CD14-positive monocyte (primary cell): ENCODE data around the gene LRRN3. TPM values are rescaled to one million over a fixed set of nuclear protein-coding genes. Genes with fewer than 3 reads are reported as not detected.

Source experiments
- DNase-seq, 3 donors: peaks; one replicate each; pipeline ENCODE4 v3.0.0-alpha.2; 2011 to 2022
- H2AFZ ChIP-seq: 2 replicates; pipeline ENCODE4 v1.6.0; 2012; ENCODE audit warnings: mild to moderate bottlenecking, low read depth, low read length, inconsistent platforms; ENCODE audit not compliant: insufficient read depth, poor library complexity, severe bottlenecking
- H3K27ac ChIP-seq, 2 donors: 1 replicate in 1 of 2; 2 replicates in 1 of 2; pipeline ENCODE4 v1.5.1; 2012 to 2013; ENCODE audit warnings: low read length in 2 of 2, control low read depth in 1 of 2, inconsistent platforms in 1 of 2, low read depth in 1 of 2, mild to moderate bottlenecking in 1 of 2
- H3K27me3 ChIP-seq, 2 donors: one replicate each; pipeline versions ENCODE4 v1.6.0 to v1.6.1; 2011 to 2013; ENCODE audit warnings: low read length in 2 of 2; ENCODE audit not compliant: control insufficient read depth in 2 of 2, insufficient read depth in 2 of 2
- H3K36me3 ChIP-seq, 2 donors: replicated peaks in 1 of 2; 1 replicate in 1 of 2; 2 replicates in 1 of 2; pipeline versions ENCODE4 v1.5.1 to v1.6.1; 2012 to 2013; ENCODE audit warnings: low read length in 2 of 2, control low read depth in 1 of 2, inconsistent platforms in 1 of 2, mild to moderate bottlenecking in 1 of 2; ENCODE audit not compliant: insufficient read depth in 2 of 2, control insufficient read depth in 1 of 2
- H3K4me1 ChIP-seq, 2 donors: 1 replicate in 1 of 2; 2 replicates in 1 of 2; pipeline versions ENCODE4 v1.5.1 to v1.6.1; 2012 to 2013; ENCODE audit warnings: low read length in 2 of 2, control low read depth in 1 of 2, inconsistent platforms in 1 of 2, mild to moderate bottlenecking in 1 of 2, moderate library complexity in 1 of 2; ENCODE audit not compliant: insufficient read depth in 2 of 2, control insufficient read depth in 1 of 2
- H3K4me2 ChIP-seq: replicated peaks from 2 replicates; pipeline ENCODE3; 2012; ENCODE audit warnings: low read length, moderate library complexity, mild to moderate bottlenecking; ENCODE audit not compliant: poor library complexity, severe bottlenecking; ENCODE audit errors: extremely low read depth
- H3K4me3 ChIP-seq, 3 experiments: fragments of 200-600 bp in 1 of 3; sonication (generic) in 1 of 3; replicated peaks in 1 of 3; 1 replicate in 2 of 3; 2 replicates in 1 of 3; pipeline ENCODE4 v1.5.1; 2011 to 2013; ENCODE audit warnings: low read length in 3 of 3, mild to moderate bottlenecking in 3 of 3, control low read depth in 2 of 3, low read depth in 2 of 3, inconsistent platforms in 1 of 3, moderate library complexity in 1 of 3
- H3K79me2 ChIP-seq: 2 replicates; pipeline ENCODE4 v1.6.0; 2012; ENCODE audit warnings: mild to moderate bottlenecking, control low read depth, inconsistent platforms, low read length, moderate library complexity; ENCODE audit not compliant: insufficient read depth
- H3K9ac ChIP-seq: 2 replicates; pipeline ENCODE4 v1.6.0; 2017; ENCODE audit warnings: low read length, mild to moderate bottlenecking; ENCODE audit not compliant: insufficient read depth, poor library complexity, severe bottlenecking
- H3K9me3 ChIP-seq, 2 donors: replicated peaks in 1 of 2; 1 replicate in 1 of 2; 2 replicates in 1 of 2; pipeline versions ENCODE4 v1.5.1 to v1.6.1; 2012 to 2013; ENCODE audit warnings: low read length in 2 of 2, control low read depth in 1 of 2; ENCODE audit not compliant: control insufficient read depth in 1 of 2, insufficient read depth in 1 of 2
- H4K20me1 ChIP-seq: 2 replicates; pipeline ENCODE4 v1.6.0; 2012; ENCODE audit warnings: mild to moderate bottlenecking, low read length, control low read depth, moderate library complexity; ENCODE audit not compliant: insufficient read depth
- H3K27ac Mint-ChIP-seq, 7 donors: one replicate each; pipeline ENCODE4 v1.8.0; 2020; ENCODE audit warnings: mild to moderate bottlenecking in 7 of 7, mixed read lengths in 7 of 7, moderate library complexity in 6 of 7, inconsistent platforms in 2 of 7
- H3K27me3 Mint-ChIP-seq, 3 donors: one replicate each; pipeline ENCODE4 v1.8.0; 2021 to 2022; ENCODE audit warnings: low read depth in 3 of 3, mild to moderate bottlenecking in 3 of 3, mixed read lengths in 3 of 3, moderate library complexity in 3 of 3, inconsistent platforms in 1 of 3
- H3K36me3 Mint-ChIP-seq, 2 donors: one replicate each; pipeline ENCODE4 v1.8.0; 2020; ENCODE audit warnings: mixed read lengths in 2 of 2, inconsistent platforms in 1 of 2, mild to moderate bottlenecking in 1 of 2
- H3K4me1 Mint-ChIP-seq: one replicate; pipeline ENCODE4 v1.8.0; 2020; ENCODE audit warnings: mild to moderate bottlenecking, mixed read lengths
- H3K4me3 Mint-ChIP-seq, 2 donors: one replicate each; pipeline ENCODE4 v1.8.0; 2020; ENCODE audit warnings: mild to moderate bottlenecking in 2 of 2, mixed read lengths in 2 of 2, moderate library complexity in 1 of 2
- H3K9me3 Mint-ChIP-seq, 7 donors: one replicate each; pipeline ENCODE4 v1.8.0; 2020 to 2022; ENCODE audit warnings: mixed read lengths in 7 of 7, mild to moderate bottlenecking in 6 of 7, moderate library complexity in 6 of 7, inconsistent platforms in 2 of 7
- CTCF ChIP-seq: fragments of 200-600 bp; IDR thresholded peaks from one replicate; pipeline ENCODE4 v1.8.0; 2022; ENCODE audit warnings: antibody characterized with exemption, mild to moderate bottlenecking
- WGBS: methylation state at CpG from one replicate; pipeline ENCODE4 v1.1.5; 2013; ENCODE audit warnings: missing lambda C conversion rate; ENCODE audit not compliant: insufficient coverage; 5-methylcytosine and 5-hydroxymethylcytosine counted together
- intact Hi-C, 2 donors: fragments of 100-400 bp; cut with micrococcal nuclease; formaldehyde crosslinking; loops; one replicate each; pipeline versions ENCODE4 v1.15.0 to v1.15.1; 2023
- polyA plus RNA-seq, 3 donors: library from polyadenylated mRNA; depleted of rRNA in 1 of 3; unstranded in 2 of 3; stranded (reverse) in 1 of 3; fragments of 300-500 nt in 2 of 3; fragments of >200 nt in 1 of 3; fragmentation: Illumina TruSeq in 2 of 3; gene quantifications; 1 replicate in 2 of 3; 2 replicates in 1 of 3; pipeline ENCODE4 v1.2.3, GENCODE V29; 2012 to 2021

The LRRN3 gene
- polyA plus RNA-seq, 3 donors = 0.12 to 0.22 TPM; not detected in 1

- intact Hi-C loops = no loop called here
- H3K9me3 Mint-ChIP-seq = peaks cover 0 to 2% (median 0%) of the 10 kb centered on the region in 7 donors
- DNase-seq = no peak
- Histone ChIP-seq H3K4me2 (no peak overlapping the region), H3K79me2 (no peaks in the 10 kb centered on the region), H4K20me1 (no peaks in the 10 kb centered on the region), H3K36me3 (no peaks in the 10 kb centered on the region), H2AFZ (no peak overlapping the region), H3K9ac (no peak overlapping the region), H3K27ac (no peak overlapping the region), H3K4me3 (no peak overlapping the region), H3K27me3 (no peaks in the 10 kb centered on the region), H3K4me1 (peaks cover 0 to 6% of the 10 kb centered on the region in 2 donors), H3K9me3 (no peaks in the 10 kb centered on the region)
- H3K27me3 Mint-ChIP-seq = no peaks in the 10 kb centered on the region
- no peak overlapping the region for H3K4me3 Mint-ChIP-seq
- no CpG with 5 or more reads among the region's 1 CpG for WGBS
- no peak for TF ChIP-seq CTCF
- H3K4me1 Mint-ChIP-seq = peaks cover 14% of the 10 kb centered on the region
- H3K27ac Mint-ChIP-seq = no peak overlapping the region
- no peaks in the 10 kb centered on the region for H3K36me3 Mint-ChIP-seq
Observed at GRCh38 chr7:111108000-111108399, 17.1 kb downstream of the LRRN3 start.

- Histone ChIP-seq H3K4me3 (no peak overlapping the region), H2AFZ (no peak overlapping the region), H3K9me3 (no peaks in the 10 kb centered on the region), H3K4me2 (no peak overlapping the region), H3K36me3 (no peaks in the 10 kb centered on the region), H3K79me2 (no peaks in the 10 kb centered on the region), H3K9ac (no peak overlapping the region), H4K20me1 (no peaks in the 10 kb centered on the region), H3K27ac (no peak overlapping the region), H3K4me1 (peaks cover 0 to 6% of the 10 kb centered on the region in 2 donors), H3K27me3 (no peaks in the 10 kb centered on the region)
- H3K36me3 Mint-ChIP-seq = no peaks in the 10 kb centered on the region
- no peak for DNase-seq
- peaks cover 13% of the 10 kb centered on the region for H3K4me1 Mint-ChIP-seq
- peaks cover 0 to 2% (median 0%) of the 10 kb centered on the region in 7 donors for H3K9me3 Mint-ChIP-seq
- intact Hi-C loops = no loop called here
- TF ChIP-seq CTCF = no peak
- no peak overlapping the region for H3K4me3 Mint-ChIP-seq
- H3K27me3 Mint-ChIP-seq = no peaks in the 10 kb centered on the region
- no peak overlapping the region for H3K27ac Mint-ChIP-seq
- no CpG with 5 or more reads among the region's 3 CpGs for WGBS
Observed at GRCh38 chr7:111108496-111108895, 17.6 kb downstream of the LRRN3 start.
